ENCODE results near the gene DIAPH2.

GRCh38 chrX:97367125-97367524 lies 682.5 kb downstream of the DIAPH2 start:
- TF ChIP-seq, protein P1, sequence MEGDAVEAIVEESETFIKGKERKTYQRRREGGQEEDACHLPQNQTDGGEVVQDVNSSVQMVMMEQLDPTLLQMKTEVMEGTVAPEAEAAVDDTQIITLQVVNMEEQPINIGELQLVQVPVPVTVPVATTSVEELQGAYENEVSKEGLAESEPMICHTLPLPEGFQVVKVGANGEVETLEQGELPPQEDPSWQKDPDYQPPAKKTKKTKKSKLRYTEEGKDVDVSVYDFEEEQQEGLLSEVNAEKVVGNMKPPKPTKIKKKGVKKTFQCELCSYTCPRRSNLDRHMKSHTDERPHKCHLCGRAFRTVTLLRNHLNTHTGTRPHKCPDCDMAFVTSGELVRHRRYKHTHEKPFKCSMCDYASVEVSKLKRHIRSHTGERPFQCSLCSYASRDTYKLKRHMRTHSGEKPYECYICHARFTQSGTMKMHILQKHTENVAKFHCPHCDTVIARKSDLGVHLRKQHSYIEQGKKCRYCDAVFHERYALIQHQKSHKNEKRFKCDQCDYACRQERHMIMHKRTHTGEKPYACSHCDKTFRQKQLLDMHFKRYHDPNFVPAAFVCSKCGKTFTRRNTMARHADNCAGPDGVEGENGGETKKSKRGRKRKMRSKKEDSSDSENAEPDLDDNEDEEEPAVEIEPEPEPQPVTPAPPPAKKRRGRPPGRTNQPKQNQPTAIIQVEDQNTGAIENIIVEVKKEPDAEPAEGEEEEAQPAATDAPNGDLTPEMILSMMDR (IDR thresholded peaks at IDR 0.05; ENCODE audit: low read depth, low read length, poor library complexity, severe bottlenecking): no peak
- TF ChIP-seq EZH2phosphoT487 (IDR thresholded peaks at IDR 0.05; ENCODE audit: borderline replicate concordance, low read length): no peak

Measured in DOHH2 (cell line).